ENCODE data around the gene SSTR3. TPM values are rescaled to one million over a fixed set of nuclear protein-coding genes. Genes with fewer than 3 reads are reported as not detected.
A peak's percentile ranks its signal among the peaks of the same experiment; 100 is the strongest.

SSTR3 gene
- total and polyA plus RNA-seq, 2 donors (not counting 1 experiment from before 2014, with no cell fraction given) = 0.64 to 0.98 TPM

- H3K36me3 ChIP-seq (replicated peaks in 1 of 2; ENCODE audit: control extremely low read depth in 1 of 2, control insufficient read depth in 1 of 2, extremely low read depth in 1 of 2, insufficient read depth in 2 of 2, low read length in 1 of 2) = peaks cover 0 to 5% of the 10 kb centered on the region in 2 experiments
- peak overlapping the region; percentile 72 for H3K9ac ChIP-seq (ENCODE audit: low read length)
- peaks cover 16% of the 10 kb centered on the region for H3K79me2 ChIP-seq (ENCODE audit: control insufficient read depth, insufficient read depth, low read length)
- CTCF ChIA-PET = interaction anchor here (0.9 to 7.3 kb wide), 17 partner anchors 9 to 439 kb away, joined by 3 to 119 read pairs (median 4); partner anchors contain the start of genes C1QTNF6 and RAC2
- peak overlapping the region in 1 of 5 experiments; percentile 80 for H3K4me3 ChIP-seq (ENCODE audit: control extremely low read depth in 1 of 5, extremely low read depth in 1 of 5, insufficient read depth in 1 of 5, low read depth in 2 of 5, low read length in 4 of 5)
- intact Hi-C loops (cut with micrococcal nuclease) = loop anchor here (1.0 to 5.0 kb wide), 3 partner anchors 31 to 220 kb away; no protein-coding TSS in a partner anchor
- Mint-ChIP-seq H3K27me3 (no peaks in the 10 kb centered on the region), H3K9me3 (ENCODE audit: insufficient read depth) (no peaks in the 10 kb centered on the region), H3K4me1 (peaks cover 32% of the 10 kb centered on the region), H3K27ac (peak overlapping the region; percentile 97), H3K4me3 (peak overlapping the region; percentile 93)
- no peak for TF ChIP-seq EZH2 (IDR thresholded peaks at IDR 0.05; ENCODE audit: borderline replicate concordance, insufficient read depth, low read depth, low read length, poor library complexity, severe bottlenecking)
- DNase-seq (no peak), ATAC-seq (ENCODE audit: low read depth) (no peak)
- no peaks in the 10 kb centered on the region for H3K27me3 ChIP-seq (replicated peaks in 1 of 4; ENCODE audit: control extremely low read depth in 1 of 4, control insufficient read depth in 3 of 4, insufficient read depth in 4 of 4, low read length in 3 of 4)
- POLR2A ChIA-PET = interaction anchor here (0.6 to 4.8 kb wide), 3 partner anchors 21 to 50 kb away, joined by 3 to 45 read pairs (median 17); partner anchors contain the start of gene RAC2
- H2AFZ ChIP-seq (ENCODE audit: insufficient read depth, low read depth, low read length, poor library complexity, severe bottlenecking) = peak overlapping the region; percentile 85
- H3K9me3 ChIP-seq (ENCODE audit: control extremely low read depth in 1 of 3, control insufficient read depth in 2 of 3, insufficient read depth in 1 of 3, low read length in 2 of 3) = no peaks in the 10 kb centered on the region
- no peaks in the 10 kb centered on the region for H4K20me1 ChIP-seq (ENCODE audit: control insufficient read depth, insufficient read depth, low read length, poor library complexity, severe bottlenecking)
- peak overlapping the region; percentile 62 to 85 for H3K27ac ChIP-seq (ENCODE audit: low read length in 2 of 2)
- 89% methylated on average over 12 of the region's 12 CpGs for WGBS (ENCODE audit: insufficient coverage)
- H3K4me1 ChIP-seq (ENCODE audit: control insufficient read depth in 2 of 2, insufficient read depth in 2 of 2, low read length in 2 of 2) = peaks cover 21 to 28% of the 10 kb centered on the region in 2 donors
- H3K4me2 ChIP-seq (replicated peaks; ENCODE audit: low read depth, low read length, poor library complexity, severe bottlenecking) = peak overlapping the region; percentile 98
Measured at GRCh38 chr22:37197451-37198257, 14.6 kb downstream of the SSTR3 start.

DNA sequence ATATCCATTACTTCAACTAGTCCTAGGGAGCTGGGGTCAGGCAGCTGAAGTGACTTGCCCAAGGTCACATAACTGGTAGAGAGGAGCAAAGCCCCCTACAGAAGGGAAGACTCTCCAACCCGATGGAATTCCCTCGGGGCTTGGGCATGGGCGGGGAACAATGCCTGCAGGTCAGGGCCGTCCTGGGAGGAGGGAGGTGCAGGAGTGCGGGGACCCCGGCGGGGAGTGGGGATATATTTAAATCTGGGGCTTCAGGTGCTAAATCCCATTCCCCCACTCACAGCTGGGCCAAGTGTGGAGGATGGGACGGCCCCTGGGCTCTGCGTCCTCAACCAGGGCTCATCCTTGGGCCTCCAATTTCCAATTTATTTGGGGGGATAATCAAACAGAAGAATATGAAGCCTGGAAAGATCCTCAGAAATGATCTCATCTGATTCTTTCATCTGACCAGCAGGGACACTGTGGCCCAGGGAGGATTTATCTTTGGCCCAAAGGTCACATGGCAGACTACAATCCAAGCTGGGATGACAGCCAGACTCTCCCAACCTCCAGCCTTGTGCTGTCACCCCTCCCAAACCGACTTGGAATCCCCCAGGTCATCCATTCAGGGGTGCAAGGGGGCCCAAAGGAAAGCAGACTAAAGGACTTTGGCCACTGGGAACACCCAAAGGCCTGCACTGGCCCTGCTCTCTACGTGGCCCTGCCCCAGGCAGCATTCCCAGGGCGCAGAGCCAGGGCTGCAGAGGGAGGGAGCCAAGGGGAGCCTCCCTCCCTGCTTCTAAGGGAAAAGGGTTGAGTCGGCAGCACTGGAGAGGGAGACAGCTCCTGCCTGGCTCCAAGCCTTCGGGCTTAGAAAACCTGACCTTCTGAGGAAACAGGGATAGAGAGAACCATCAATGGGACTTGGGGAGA lies 15.5 kb downstream of the SSTR3 start:
- no peak overlapping the region for H2AFZ ChIP-seq (ENCODE audit: insufficient read depth, low read depth, low read length, poor library complexity, severe bottlenecking)
- H3K9me3 ChIP-seq (ENCODE audit: control extremely low read depth in 1 of 3, control insufficient read depth in 2 of 3, insufficient read depth in 1 of 3, low read length in 2 of 3) = no peaks in the 10 kb centered on the region
- Mint-ChIP-seq H3K27me3 (no peaks in the 10 kb centered on the region), H3K4me3 (no peak overlapping the region), H3K4me1 (peaks cover 32% of the 10 kb centered on the region), H3K9me3 (ENCODE audit: insufficient read depth) (no peaks in the 10 kb centered on the region), H3K27ac (no peak overlapping the region)
- H3K27ac ChIP-seq (ENCODE audit: low read length in 2 of 2) = no peak overlapping the region
- H3K79me2 ChIP-seq (ENCODE audit: control insufficient read depth, insufficient read depth, low read length) = peaks cover 16% of the 10 kb centered on the region
- 89% methylated on average over 7 of the region's 14 CpGs for WGBS (ENCODE audit: insufficient coverage)
- peaks cover 21 to 28% of the 10 kb centered on the region in 2 donors for H3K4me1 ChIP-seq (ENCODE audit: control insufficient read depth in 2 of 2, insufficient read depth in 2 of 2, low read length in 2 of 2)
- no peak for TF ChIP-seq CTCF (IDR thresholded peaks at IDR 0.05)
- TF ChIP-seq EZH2 (IDR thresholded peaks at IDR 0.05; ENCODE audit: borderline replicate concordance, insufficient read depth, low read depth, low read length, poor library complexity, severe bottlenecking) = no peak
- no peak for ATAC-seq (ENCODE audit: low read depth)
- H3K4me2 ChIP-seq (replicated peaks; ENCODE audit: low read depth, low read length, poor library complexity, severe bottlenecking) = no peak overlapping the region
- H4K20me1 ChIP-seq (ENCODE audit: control insufficient read depth, insufficient read depth, low read length, poor library complexity, severe bottlenecking) = no peaks in the 10 kb centered on the region
- H3K27me3 ChIP-seq (replicated peaks in 1 of 4; ENCODE audit: control extremely low read depth in 1 of 4, control insufficient read depth in 3 of 4, insufficient read depth in 4 of 4, low read length in 3 of 4) = no peaks in the 10 kb centered on the region
- no peak for DNase-seq
- intact Hi-C loops (cut with micrococcal nuclease) = loop anchor here (5.0 kb wide), 1 partner anchor 219 kb away; no protein-coding TSS in a partner anchor
- POLR2A ChIA-PET = interaction anchor here (0.6 to 4.8 kb wide), 3 partner anchors 47 to 740 kb away, joined by 3 to 45 read pairs (median 6); partner anchors contain the start of gene RAC2
- H3K4me3 ChIP-seq (ENCODE audit: control extremely low read depth in 1 of 5, extremely low read depth in 1 of 5, insufficient read depth in 1 of 5, low read depth in 2 of 5, low read length in 4 of 5) = no peak overlapping the region
- H3K36me3 ChIP-seq (replicated peaks in 1 of 2; ENCODE audit: control extremely low read depth in 1 of 2, control insufficient read depth in 1 of 2, extremely low read depth in 1 of 2, insufficient read depth in 2 of 2, low read length in 1 of 2) = peaks cover 0 to 5% of the 10 kb centered on the region in 2 experiments
- CTCF ChIA-PET = interaction anchor here (0.9 to 7.3 kb wide), 14 partner anchors 9 to 438 kb away, joined by 3 to 119 read pairs (median 4); partner anchors contain the start of genes C1QTNF6 and RAC2
- H3K9ac ChIP-seq (ENCODE audit: low read length) = no peak overlapping the region

Measured in B cell (primary cell).